Sciatic nerve (tissue), 2 donors: ENCODE results near the gene LDLRAD4. TPM values are rescaled to one million over a fixed set of nuclear protein-coding genes. Genes with fewer than 3 reads are reported as not detected.
A peak's percentile ranks its signal among the peaks of the same experiment; 100 is the strongest.

Source experiments
- ATAC-seq: fragments of 200-7000 bp; cut with Tn5 transposase; one replicate; pipeline ENCODE4 v1.9.1; 2020; ENCODE audit warnings: mild to moderate bottlenecking, moderate library complexity
- DNase-seq: peaks from one replicate; pipeline ENCODE4 v3.0.0-alpha.2; 2020; ENCODE audit warnings: low spot score
- intact Hi-C: fragments of 100-400 bp; cut with DNase I; formaldehyde crosslinking; loops from one replicate; pipeline ENCODE4 v1.14.2; 2022
- total RNA-seq: library from RNA; stranded (reverse); fragmentation: NEBNext Ultra II Directional; extraction: Animal tissue kit (Norgen Biotek cat#: 25700); gene quantifications from one replicate; pipeline ENCODE4 v1.2.1, GENCODE V29; 2021
- donor health status: DM: no; HTN: no; CAD: no.
- donor health status: DM: no; HTN: no; CAD: no.

Gene LDLRAD4
- total RNA-seq, 1 donor from 2014 or later: 27.1 TPM

- DNase-seq (no peak), ATAC-seq (no peak)
- intact Hi-C loops: no loop called here
Observed at GRCh38 chr18:13198701-13199100, 19.9 kb upstream of the LDLRAD4 start.

- intact Hi-C loops: no loop called here
- DNase-seq (no peak), ATAC-seq (no peak)
Observed at GRCh38 chr18:13199169-13199568, 19.4 kb upstream of the LDLRAD4 start.

GRCh38 chr18:13201292-13201691 lies 17.3 kb upstream of the LDLRAD4 start:
- intact Hi-C loops: no loop called here
- DNase-seq (no peak), ATAC-seq (no peak)

DNA sequence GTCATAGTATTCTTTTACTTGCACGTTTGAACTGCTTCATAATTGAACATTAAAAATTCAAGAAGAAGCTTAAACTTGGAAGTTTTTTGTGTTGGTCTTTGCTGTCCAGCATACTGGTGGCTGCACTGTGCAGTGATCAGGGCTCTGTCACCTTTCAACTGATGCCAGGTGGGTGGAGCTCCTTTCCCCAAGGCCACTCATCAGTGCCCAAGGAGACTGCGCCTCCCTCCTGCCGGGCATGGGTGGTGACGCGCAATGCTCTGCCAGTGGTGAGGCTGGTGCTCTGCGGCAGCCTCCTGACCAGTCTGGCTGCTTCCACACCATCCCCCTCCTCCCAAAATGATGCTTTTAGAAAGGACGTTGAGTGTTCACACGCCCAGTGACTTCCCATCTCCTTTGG lies 16.0 kb upstream of the LDLRAD4 start:
- DNase-seq (no peak), ATAC-seq (no peak)
- intact Hi-C loops: no loop called here

DNA sequence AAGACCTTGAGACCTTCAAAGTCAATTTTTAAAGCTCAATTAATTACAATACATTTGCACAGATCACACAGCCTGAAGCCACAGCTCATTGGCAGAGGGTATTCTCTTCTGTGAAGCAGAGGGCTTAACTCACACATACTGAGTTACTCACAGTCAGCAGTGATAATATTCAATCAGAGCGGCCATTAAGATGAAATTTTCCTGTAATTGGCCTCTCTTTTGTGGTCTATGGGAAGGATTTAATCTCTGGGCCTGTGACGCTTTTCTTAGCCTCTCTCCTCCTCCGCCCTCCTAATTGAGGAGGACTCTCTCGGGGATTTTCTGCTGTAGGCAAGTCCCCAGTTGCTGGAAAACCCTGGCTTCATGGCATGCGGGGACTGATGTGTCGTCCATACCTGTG lies 12.3 kb upstream of the LDLRAD4 start:
- intact Hi-C loops: no loop called here
- DNase-seq (no peak), ATAC-seq (no peak)

DNA sequence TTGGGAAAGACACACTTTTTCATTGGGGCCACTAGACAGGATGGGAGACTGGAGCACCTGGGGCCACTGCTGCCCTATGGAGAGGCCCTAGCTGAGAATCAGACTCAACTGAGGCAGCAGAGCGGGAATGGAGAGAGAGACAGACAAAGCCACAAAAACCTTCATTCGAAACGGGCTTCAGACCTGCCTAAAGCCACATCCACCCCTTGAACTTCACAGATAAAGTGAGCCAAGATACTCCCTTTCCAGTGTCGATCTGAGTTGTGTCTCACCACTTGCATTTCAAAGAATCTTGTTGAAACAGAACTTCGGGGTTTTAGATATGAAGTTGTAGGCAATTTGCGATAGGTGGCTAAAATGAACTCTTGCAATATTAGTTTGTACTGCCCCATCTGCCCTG lies 11.3 kb upstream of the LDLRAD4 start:
- DNase-seq: no peak
- intact Hi-C loops: no loop called here
- no peak for ATAC-seq

GRCh38 chr18:13211534-13211933 lies 7.0 kb upstream of the LDLRAD4 start:
- no peak for DNase-seq
- intact Hi-C loops: no loop called here
- ATAC-seq: no peak

- intact Hi-C loops: no loop called here
- DNase-seq (no peak), ATAC-seq (no peak)
Observed at GRCh38 chr18:13213036-13213795, 5.3 kb upstream of the LDLRAD4 start.

GRCh38 chr18:13214609-13215008 lies 4.0 kb upstream of the LDLRAD4 start:
- intact Hi-C loops: loop anchor here (5.0 kb wide), 1 partner anchor 318 kb away; no protein-coding TSS in a partner anchor
- no peak for DNase-seq
- no peak for ATAC-seq

DNA sequence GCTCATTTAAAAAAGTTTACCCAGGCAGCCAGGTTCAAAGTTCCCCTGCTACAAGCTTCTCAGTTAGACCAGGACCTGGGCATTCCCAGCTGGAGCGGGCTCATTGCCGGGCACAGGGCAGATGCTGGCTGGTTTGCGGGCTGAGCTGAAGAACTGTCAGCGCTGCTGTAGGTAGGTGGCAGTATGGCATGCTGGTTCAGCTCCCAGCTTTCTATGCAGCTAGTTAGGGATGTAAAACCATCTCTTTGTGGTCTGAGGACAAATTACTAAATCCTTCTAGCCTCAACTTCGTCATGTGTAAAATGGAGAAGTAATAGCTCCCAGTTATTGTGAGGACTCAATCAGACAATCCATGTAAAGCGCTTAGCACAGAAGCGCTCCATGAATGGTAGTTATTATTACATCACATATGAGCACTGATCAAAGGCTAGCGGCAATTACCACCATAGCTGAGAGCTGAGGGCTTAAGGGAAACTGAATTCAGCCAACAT lies 2.4 kb upstream of the LDLRAD4 start:
- ATAC-seq: peak; percentile 89
- DNase-seq: peak; percentile 82
- intact Hi-C loops: loop anchor here (5.0 kb wide), 1 partner anchor 316 kb away; no protein-coding TSS in a partner anchor

- peak; percentile 73 for DNase-seq
- intact Hi-C loops: loop anchor here (5.0 kb wide), 1 partner anchor 315 kb away; no protein-coding TSS in a partner anchor
- ATAC-seq: peak; percentile 61
Observed at GRCh38 chr18:13216711-13217465, 1.7 kb upstream of the LDLRAD4 start.

- ATAC-seq: peak; percentile 22
- DNase-seq: peak; percentile 78
- intact Hi-C loops: loop anchor here (5.0 kb wide), 1 partner anchor 315 kb away; no protein-coding TSS in a partner anchor
Observed at GRCh38 chr18:13217466-13217961, 1.0 kb upstream of the LDLRAD4 start.

- DNase-seq (no peak), ATAC-seq (no peak)
- intact Hi-C loops: loop anchor here (5.0 kb wide), 1 partner anchor 314 kb away; no protein-coding TSS in a partner anchor
Observed at GRCh38 chr18:13217971-13218367, 591 bp upstream of the LDLRAD4 start.

- ATAC-seq (no peak), DNase-seq (no peak)
- intact Hi-C loops: loop anchor here (5.0 kb wide), 1 partner anchor 313 kb away; no protein-coding TSS in a partner anchor
Observed at GRCh38 chr18:13218997-13219396, 437 bp downstream of the LDLRAD4 start.

- intact Hi-C loops: loop anchor here (1.0 to 5.0 kb wide), 2 partner anchors 40 to 313 kb away; no protein-coding TSS in a partner anchor
- ATAC-seq: no peak
Observed at GRCh38 chr18:13219593-13220159, 1.1 kb downstream of the LDLRAD4 start.

DNA sequence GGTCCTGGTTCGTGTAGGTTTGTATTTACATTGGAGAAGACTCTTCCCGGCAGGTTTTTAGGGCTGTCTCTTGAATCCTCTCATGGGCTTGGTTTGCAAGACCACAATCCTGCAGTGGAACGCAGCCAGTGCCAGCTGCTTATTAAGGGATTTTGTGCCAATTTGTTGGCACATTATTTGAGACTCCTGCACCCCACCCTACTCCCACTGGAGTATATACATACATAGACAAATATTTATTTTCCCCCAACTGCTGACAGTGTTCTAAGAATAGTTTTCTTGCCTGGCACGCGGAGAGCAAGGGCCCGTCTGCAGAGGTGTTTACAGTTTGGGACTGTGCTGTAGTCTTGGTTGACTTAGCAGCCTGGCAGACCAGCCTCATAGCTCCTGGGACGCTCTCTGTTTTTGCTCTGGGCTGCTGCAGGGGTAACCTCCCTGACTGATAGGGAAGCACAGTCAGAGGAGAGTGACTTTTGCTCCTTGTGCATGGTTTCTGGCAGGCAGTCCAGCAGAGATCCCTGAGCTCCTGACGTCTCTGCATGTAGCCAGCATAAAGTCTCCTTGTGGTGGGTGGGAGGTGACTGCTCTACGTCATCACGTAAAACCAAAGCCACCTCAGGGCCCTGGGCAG lies 1.9 kb downstream of the LDLRAD4 start:
- intact Hi-C loops: loop anchor here (1.0 kb wide), 1 partner anchor 41 kb away; no protein-coding TSS in a partner anchor
- no peak for ATAC-seq
- DNase-seq: no peak

More at GRCh38 chr18:13219593-13220159, 1.1 kb downstream of the LDLRAD4 start:
- DNase-seq: no peak

- peak; percentile 85 for ATAC-seq
- intact Hi-C loops: no loop called here
- DNase-seq: peak; percentile 70
Observed at GRCh38 chr18:13221869-13222855, 3.6 kb downstream of the LDLRAD4 start.
